Cardiac septum (tissue), 1 donor: Measurements from ENCODE around the gene AADACL4. TPM values are rescaled to one million over a fixed set of nuclear protein-coding genes. Genes with fewer than 3 reads are reported as not detected.
"Not testable (repeated sequence)": the region's sequence is repeated elsewhere in the genome, so short reads cannot be mapped to it uniquely, and the experiment has no call there.

Experiments used
- DNase-seq: peaks from one replicate; pipeline ENCODE4 v3.0.0-alpha.2; 2020; ENCODE audit warnings: low spot score
- intact Hi-C: fragments of 100-400 bp; cut with DNase I; formaldehyde crosslinking; loops from one replicate; pipeline ENCODE4 v1.14.0; 2022
- total RNA-seq: library from RNA; stranded (reverse); fragmentation: NEBNext Ultra II Directional; extraction: Animal tissue kit (Norgen Biotek cat#: 25700); gene quantifications from one replicate; pipeline ENCODE4 v1.2.1, GENCODE V29; 2021
- donor health status: DM: no; HTN: no; CAD: no.

The AADACL4 gene
- total RNA-seq, 1 donor from 2014 or later = not detected

- DNase-seq = no peak
- intact Hi-C loops = no loop called here
These were observed 46.3 kb downstream of the AADACL4 start for GRCh38 chr1:12690156-12690555.

- intact Hi-C loops = no loop called here
- no peak for DNase-seq
These were observed 49.3 kb downstream of the AADACL4 start for GRCh38 chr1:12692967-12693782.

- intact Hi-C loops = no loop called here
These were observed 52.8 kb downstream of the AADACL4 start for GRCh38 chr1:12696658-12697057.

DNA sequence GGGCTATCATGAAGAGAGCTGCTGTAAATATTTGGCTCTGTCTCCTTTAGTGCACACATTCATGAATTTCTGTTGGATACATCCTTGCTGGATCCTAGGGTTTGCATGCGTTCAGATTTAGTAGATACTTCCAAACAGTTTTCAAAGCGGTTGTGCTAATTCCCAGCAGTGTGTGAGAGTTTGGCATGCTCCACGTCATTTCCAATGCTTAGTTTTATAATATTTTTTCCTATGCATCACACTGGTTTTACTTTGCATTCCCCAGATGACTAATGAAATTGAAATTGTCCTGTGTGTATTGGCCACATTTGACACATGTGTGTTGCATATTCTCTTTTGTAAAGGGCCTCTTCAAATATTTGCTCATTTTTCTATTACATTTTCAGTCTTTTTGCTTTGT lies 53.5 kb downstream of the AADACL4 start:
- intact Hi-C loops = no loop called here
- DNase-seq = no peak

More at GRCh38 chr1:12696658-12697057, 52.8 kb downstream of the AADACL4 start:
- no peak for DNase-seq

- intact Hi-C loops = no loop called here
- no peak for DNase-seq
These were observed 60.1 kb downstream of the AADACL4 start for GRCh38 chr1:12703821-12704451.

DNA sequence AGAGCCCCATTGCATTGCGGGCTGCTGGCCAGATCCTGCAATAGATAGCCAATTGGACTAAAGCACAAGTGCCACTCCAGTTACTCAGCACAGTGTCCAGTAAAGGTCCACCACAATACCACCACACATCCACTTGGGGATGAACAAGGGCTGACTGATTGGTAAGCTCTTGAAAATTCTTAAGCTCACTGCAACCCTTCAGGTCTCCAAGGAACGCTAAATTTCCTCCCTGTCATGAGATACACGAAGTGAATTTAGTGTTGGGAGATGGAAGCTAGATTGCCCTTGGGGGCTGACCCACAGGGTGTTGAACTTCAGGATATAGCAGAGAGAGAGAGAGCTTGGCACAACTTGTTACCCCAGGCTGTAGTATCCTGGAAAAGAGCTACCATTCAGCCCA lies 62.2 kb downstream of the AADACL4 start:
- no peak for DNase-seq
- intact Hi-C loops = no loop called here

DNA sequence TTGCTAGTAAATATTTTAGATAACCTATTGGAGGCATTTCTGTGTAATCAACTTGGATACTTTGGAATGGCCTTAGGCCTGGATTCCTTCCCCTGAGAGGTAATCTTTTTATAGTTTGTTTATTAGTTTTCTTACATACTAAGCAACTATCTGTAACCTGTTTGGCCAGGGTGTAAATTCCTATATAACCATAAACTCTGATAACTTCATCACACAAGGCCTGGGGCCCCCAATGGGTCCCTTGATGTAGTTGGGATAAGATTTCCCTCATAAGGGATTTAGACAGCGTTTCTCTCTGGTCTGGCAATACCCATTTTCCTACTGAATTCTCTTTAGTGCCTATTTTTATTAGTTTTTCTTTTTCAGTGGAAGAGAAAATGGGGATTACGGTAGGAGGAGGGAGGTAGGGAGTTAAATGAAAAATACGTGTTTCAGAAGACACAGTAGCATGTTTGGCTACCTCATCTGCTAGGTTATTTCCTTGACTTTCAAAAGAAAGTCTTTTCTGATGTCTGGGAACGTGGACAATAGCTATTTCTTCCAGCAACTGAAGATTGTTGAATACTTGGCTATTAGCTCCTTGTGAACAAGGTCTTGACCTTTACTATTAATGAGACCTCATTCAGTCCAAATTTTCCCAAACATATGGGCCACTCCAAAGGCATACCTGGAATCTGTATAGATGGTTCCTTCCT lies 64.7 kb downstream of the AADACL4 start:
- intact Hi-C loops = no loop called here
- DNase-seq = no peak

- no peak for DNase-seq
- intact Hi-C loops = no loop called here
These were observed 65.2 kb downstream of the AADACL4 start for GRCh38 chr1:12709091-12709491.

DNA sequence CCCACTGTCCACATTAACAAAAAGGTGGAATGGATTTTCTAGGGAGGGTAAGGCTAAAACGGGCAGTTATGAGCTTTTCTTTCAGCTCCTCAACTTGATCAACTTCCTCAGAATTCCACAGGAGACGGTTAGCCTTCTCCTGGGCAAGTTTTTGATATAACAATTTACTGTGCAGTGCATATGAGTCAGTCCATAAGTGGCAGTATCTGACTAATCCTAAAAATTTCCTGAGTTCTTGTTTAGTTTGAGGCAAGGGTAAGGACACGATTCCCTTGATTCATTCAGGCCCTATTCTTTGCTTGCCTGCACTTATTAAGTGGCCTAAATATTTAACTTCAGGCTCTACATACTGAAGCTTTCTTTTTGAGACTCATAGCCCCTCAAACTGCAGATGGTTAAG lies 65.8 kb downstream of the AADACL4 start:
- no peak for DNase-seq
- intact Hi-C loops = no loop called here

GRCh38 chr1:12711536-12711935 lies 67.7 kb downstream of the AADACL4 start:
- no peak for DNase-seq
- intact Hi-C loops = no loop called here

- intact Hi-C loops = no loop called here
- DNase-seq = no peak
These were observed 68.2 kb downstream of the AADACL4 start for GRCh38 chr1:12712076-12712475.

DNA sequence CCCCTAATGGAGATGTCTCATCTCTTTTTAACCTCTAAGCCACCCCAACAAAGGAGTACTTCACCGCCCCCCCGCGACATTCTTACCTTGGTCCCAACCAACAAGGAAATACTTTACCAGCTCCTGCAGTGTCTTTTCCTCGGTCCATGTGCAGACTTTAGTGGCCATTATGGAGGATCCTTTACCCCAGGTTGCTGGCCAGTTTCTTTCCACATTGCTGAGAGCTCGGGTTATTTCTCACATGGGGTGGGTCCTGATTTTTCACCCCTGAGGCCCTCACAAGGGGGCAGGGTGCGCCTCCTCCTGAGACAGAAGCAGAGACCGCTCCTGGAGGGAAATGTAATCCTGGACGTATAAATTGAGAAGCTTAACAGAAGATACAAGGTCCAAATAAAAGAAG lies 69.0 kb downstream of the AADACL4 start:
- intact Hi-C loops = no loop called here
- no peak for DNase-seq

DNA sequence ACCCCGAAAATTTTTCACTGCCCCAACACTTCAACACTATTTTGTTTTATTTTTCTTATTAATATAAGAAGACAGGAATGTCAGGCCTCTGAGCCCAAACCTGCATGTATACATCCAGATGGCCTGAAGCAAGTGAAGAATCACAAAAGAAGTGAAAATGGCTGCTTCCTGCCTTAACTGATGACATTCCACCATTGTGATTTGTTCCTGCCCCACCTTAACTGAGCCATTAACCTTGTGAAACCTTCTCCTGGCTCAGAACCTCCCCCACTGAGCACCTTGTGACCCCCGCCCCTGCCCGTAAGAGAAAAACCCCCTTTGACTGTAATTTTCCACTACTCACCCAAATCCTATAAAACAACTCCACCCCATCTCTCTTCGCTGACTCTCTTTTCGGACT lies 69.8 kb downstream of the AADACL4 start:
- DNase-seq, intact Hi-C loops: not testable (repeated sequence)

DNA sequence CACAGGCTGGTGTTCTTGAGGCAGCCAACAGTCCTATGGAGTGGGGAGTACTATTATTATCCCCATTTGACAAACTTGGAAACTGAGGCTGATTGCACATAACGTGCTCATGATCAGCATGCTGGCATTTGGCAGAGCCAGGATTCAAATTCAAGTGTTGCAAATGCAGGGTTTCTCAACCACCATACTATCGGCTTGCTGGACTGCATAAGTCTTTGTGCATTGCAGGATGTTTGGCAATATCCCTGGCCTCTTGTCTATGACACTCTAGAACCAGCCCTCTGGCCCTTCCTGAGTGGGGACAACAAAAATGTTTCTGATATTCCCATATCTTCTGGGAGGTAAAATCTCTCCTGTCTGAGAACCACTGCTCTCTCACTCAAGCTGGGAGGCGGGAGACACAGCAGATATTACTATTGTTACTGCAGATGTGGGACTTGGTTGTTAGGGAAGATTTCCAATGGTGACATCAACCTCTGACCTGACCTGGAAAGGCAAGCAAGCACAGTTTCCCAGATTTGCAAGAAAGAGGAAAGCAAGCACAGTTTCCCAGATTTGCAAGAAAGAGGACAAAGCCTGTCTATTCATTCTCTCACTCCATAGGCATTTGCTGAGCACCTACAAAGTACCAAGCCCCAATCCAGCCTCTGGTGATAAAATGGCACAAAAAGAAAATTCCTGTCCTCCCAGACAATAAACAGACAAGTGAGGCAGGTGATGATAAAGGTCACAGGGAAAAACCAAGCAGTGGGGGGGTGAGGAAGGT lies 71.0 kb downstream of the AADACL4 start:
- no peak for DNase-seq
- intact Hi-C loops = no loop called here

- DNase-seq = no peak
- intact Hi-C loops = no loop called here
These were observed 72.1 kb downstream of the AADACL4 start, which contains the start of gene AADACL3 for GRCh38 chr1:12715896-12716437. TSS of gene AADACL3 (plus strand) at chr1:12716110. CDS start at chr1:12716177, 67 bp downstream.

Other genes starting within 250 kb of the AADACL4 start
- 41.8 TPM for gene DHRS3, start 25.9 kb upstream of the AADACL4 start, total RNA-seq
- gene AADACL3, start 72.0 kb downstream of the AADACL4 start, total RNA-seq = not detected
- gene CFAP107, start 102.1 kb downstream of the AADACL4 start, total RNA-seq = not detected
- gene PRAMEF12, start 129.7 kb downstream of the AADACL4 start, total RNA-seq = not detected
- gene PRAMEF1, start 147.3 kb downstream of the AADACL4 start, total RNA-seq = not detected
- not detected for gene PRAMEF11, start 187.3 kb downstream of the AADACL4 start, total RNA-seq
- gene HNRNPCL1, start 204.6 kb downstream of the AADACL4 start, total RNA-seq = not detected
- gene PRAMEF2, start 213.0 kb downstream of the AADACL4 start, total RNA-seq = not detected
- not detected for gene PRAMEF4, start 242.1 kb downstream of the AADACL4 start, total RNA-seq